Spinal cord (tissue), 10 donors: ENCODE measurements around the gene STK10. TPM values are rescaled to one million over a fixed set of nuclear protein-coding genes. Genes with fewer than 3 reads are reported as not detected.

Source experiments
- DNase-seq, 6 donors: peaks; one replicate each; pipeline versions ENCODE4 v3.0.0 to v3.0.0-alpha.2; 2013 to 2015; ENCODE audit warnings: low spot score in 6 of 6, low read depth in 4 of 6
- H3K27ac ChIP-seq: one replicate; pipeline ENCODE4 v1.5.1; 2013; ENCODE audit warnings: low read depth, low read length, control low read depth
- H3K27me3 ChIP-seq: one replicate; pipeline ENCODE4 v1.6.1; 2013; ENCODE audit warnings: low read length; ENCODE audit not compliant: control insufficient read depth, insufficient read depth
- H3K36me3 ChIP-seq: one replicate; pipeline ENCODE4 v1.6.1; 2013; ENCODE audit warnings: low read length; ENCODE audit not compliant: control insufficient read depth, insufficient read depth
- H3K4me1 ChIP-seq: one replicate; pipeline ENCODE4 v1.6.1; 2013; ENCODE audit warnings: low read length; ENCODE audit not compliant: control insufficient read depth, insufficient read depth
- H3K4me3 ChIP-seq: one replicate; pipeline ENCODE4 v1.5.1; 2013; ENCODE audit warnings: low read depth, low read length, control low read depth
- H3K9me3 ChIP-seq: one replicate; pipeline ENCODE4 v1.6.1; 2013; ENCODE audit warnings: low read length; ENCODE audit not compliant: control insufficient read depth, insufficient read depth
- WGBS: methylation state at CpG from one replicate; pipeline ENCODE4 v1.1.5; 2013; ENCODE audit warnings: missing lambda C conversion rate; ENCODE audit not compliant: insufficient coverage; 5-methylcytosine and 5-hydroxymethylcytosine counted together
- polyA plus RNA-seq, 2 donors: library from polyadenylated mRNA; unstranded; fragments of 120-200 nt; gene quantifications; one replicate each; pipeline ENCODE4 v1.2.1, GENCODE V29; 2013; ENCODE audit not compliant: insufficient read length in 2 of 2
- total RNA-seq, 2 donors: library from RNA; depleted of rRNA in 1 of 2; stranded (reverse); fragments of 120-200 nt in 1 of 2; fragments of >200 nt in 1 of 2; gene quantifications; one replicate each; pipeline versions ENCODE4 v1.2.3 to v1.2.4, GENCODE V29; 2013 to 2014
- donor health status: healthy.

The STK10 gene
- total and polyA plus RNA-seq, 4 donors, result 14.7 to 25.8 (median 16.5) TPM

DNA sequence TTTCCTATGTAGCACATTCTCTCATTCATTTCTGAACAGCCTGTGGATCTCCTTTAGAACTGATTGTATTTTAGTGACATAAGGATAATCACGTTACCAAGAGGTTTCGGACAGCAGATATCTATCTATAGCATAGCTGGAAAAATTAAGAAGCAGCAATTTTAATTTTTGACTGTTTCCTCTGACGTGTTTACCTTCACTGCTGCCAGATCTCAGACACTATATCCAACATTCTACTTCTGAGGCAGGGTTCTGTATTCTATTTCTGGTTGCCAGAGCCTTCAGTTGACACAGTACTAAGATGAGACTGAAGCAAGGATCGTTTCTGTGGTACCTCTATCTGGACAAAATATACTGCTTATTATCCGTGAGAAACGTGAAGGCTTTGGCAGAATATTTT, 5.8 kb upstream of the STK10 start, which contains the start of gene EFCAB9:
EFCAB9 (plus strand) TSS at position 301 of the 400 bp plus-strand sequence; CDS start at position 302, 1 bp downstream.
- Histone ChIP-seq H3K4me1 (peaks cover 6% of the 10 kb centered on the region), H3K27ac (no peak within 1 kb of the TSS), H3K4me3 (no peak within 1 kb of the TSS), H3K9me3 (no peaks in the 10 kb centered on the region), H3K27me3 (no peaks in the 10 kb centered on the region), H3K36me3 (no peaks in the 10 kb centered on the region)
- DNase-seq, result no peak
- WGBS, result 95% methylated on average over 3 of the region's 6 CpGs

DNA sequence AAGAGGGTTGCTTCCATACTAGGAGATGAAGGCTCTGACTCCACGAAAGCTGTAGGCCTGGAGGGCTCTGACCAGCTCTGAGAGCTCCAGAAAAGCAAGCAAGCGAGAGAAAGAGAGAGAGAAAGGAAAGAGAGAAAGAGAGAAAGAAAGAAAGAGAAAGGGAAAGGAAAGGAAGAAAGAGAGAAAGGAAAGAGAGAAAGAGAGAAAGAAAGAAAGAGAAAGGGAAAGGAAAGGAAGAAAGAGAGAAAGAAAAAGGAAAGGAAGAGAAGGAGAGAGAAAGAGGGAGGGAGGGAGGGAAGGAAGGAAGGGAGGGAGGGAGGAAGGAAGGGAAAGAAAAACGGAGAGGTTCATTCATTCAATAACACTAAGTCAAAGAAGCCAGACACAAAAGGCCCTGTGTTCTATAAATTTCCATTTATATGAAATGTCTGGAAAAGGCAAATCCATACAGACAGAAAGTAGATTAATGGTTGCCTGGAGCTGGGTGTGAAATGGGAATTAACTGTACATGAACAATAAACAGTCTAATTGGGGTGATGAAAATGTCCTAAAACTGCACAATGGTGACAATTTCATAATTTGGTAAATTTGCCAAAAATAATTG, 1.8 kb upstream of the STK10 start:
- peaks cover 37% of the 10 kb centered on the region for H3K4me1 ChIP-seq
- no peaks in the 10 kb centered on the region for H3K9me3 ChIP-seq
- WGBS, result 45% methylated on average over 2 of the region's 3 CpGs
- H3K36me3 ChIP-seq, result no peaks in the 10 kb centered on the region
- H3K27me3 ChIP-seq, result no peaks in the 10 kb centered on the region
- peak overlapping the region; percentile 4 for H3K4me3 ChIP-seq
- no peak for DNase-seq
- H3K27ac ChIP-seq, result peak overlapping the region; percentile 35

DNA sequence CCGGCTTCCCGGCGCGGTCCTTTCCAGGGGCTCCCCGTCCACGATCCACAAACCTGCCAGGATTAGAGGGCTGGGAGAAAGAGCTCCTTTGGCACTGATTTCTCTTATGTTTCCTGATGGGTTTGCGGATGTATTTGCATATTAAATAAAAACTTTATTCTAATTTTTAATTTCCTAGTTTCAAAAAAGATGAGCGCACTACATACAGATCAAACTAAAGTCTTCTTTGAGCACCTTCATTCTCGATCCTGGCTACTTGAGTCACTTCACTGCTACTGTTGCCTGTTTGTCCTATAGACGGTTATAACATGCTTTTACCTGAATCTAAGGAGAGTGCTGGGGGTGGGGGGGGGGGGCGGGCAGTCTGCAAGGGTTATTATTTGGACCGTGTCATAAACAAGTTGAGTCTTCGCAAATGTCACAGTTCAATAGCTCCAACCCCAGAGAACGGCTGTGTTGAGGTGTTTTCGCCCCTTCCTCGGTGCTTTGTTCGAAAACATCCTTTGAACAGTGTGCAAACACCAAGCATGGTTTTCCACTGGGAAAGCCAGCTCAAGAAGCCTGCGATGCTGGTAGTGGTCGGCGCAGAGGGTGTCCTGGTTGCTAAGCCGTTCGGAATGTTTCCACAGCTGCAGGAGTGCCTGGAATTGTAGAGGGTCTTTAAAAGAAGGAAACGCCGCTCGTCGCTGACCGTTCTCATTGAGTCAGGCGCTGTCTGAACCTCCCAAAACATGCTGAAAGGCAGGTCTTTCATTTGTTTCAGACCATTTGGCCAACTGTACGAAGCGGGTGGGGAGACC, 1.1 kb upstream of the STK10 start:
- Histone ChIP-seq H3K9me3 (no peaks in the 10 kb centered on the region), H3K4me1 (peaks cover 37% of the 10 kb centered on the region), H3K27me3 (no peaks in the 10 kb centered on the region), H3K36me3 (no peaks in the 10 kb centered on the region), H3K4me3 (peak overlapping the region; percentile 16), H3K27ac (peak overlapping the region; percentile 78)
- DNase-seq, result peak in 2 of 6 donors; percentile 55 to 59
- WGBS, result 9% methylated on average over 22 of the region's 30 CpGs

DNA sequence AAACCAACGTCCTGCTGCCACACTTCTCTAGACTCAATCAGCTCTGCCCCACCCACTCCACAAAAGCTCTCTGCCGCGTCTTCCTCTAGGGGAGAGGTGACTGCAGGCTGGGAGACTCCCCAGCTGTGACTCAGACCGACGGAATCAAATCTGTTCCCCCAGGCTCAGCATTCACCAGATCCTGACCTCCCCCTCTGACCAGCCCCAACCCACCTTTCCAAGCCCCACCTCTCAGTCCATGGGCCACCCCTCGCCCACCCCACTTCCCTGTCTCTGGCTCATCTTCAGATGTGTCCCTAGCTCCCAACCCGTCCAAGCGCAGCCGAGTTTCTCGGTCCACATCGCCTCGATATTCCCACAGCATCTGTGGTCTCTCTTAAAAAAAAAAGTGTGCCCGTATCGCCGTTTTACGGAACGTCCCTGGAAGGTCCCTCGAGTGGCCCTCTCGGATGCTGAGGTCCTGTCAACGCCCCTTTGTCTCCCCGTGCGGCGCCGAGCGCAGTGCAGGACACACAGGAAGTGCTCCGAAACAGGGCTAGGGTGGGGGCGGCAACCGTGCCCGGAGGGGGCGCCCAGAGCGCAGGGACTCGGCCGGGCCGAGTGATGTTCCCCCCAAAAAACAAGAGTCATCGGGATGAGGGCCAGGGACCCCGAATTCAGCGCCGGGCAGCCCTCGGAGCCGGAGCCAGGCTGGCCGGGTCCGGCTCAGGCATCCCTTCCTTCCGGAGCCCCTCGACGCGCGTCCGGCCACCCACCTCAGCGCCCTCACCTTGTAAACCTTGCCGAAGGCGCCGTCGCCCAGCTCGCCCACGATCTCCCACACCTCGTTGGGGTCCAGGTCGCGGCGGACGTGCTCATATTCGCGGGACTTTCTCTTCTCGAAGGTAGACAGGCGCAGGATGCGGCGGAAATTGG, 649 bp downstream of the STK10 start:
- DNase-seq, result peak in 2 of 6 donors; percentile 60
- H3K9me3 ChIP-seq, result no peaks in the 10 kb centered on the region
- H3K27ac ChIP-seq, result peak overlapping the region; percentile 72
- H3K27me3 ChIP-seq, result no peaks in the 10 kb centered on the region
- H3K4me3 ChIP-seq, result peak overlapping the region; percentile 57
- WGBS, result under 1% methylated on average over 66 of the region's 66 CpGs
- peaks cover 37% of the 10 kb centered on the region for H3K4me1 ChIP-seq
- H3K36me3 ChIP-seq, result no peaks in the 10 kb centered on the region

DNA sequence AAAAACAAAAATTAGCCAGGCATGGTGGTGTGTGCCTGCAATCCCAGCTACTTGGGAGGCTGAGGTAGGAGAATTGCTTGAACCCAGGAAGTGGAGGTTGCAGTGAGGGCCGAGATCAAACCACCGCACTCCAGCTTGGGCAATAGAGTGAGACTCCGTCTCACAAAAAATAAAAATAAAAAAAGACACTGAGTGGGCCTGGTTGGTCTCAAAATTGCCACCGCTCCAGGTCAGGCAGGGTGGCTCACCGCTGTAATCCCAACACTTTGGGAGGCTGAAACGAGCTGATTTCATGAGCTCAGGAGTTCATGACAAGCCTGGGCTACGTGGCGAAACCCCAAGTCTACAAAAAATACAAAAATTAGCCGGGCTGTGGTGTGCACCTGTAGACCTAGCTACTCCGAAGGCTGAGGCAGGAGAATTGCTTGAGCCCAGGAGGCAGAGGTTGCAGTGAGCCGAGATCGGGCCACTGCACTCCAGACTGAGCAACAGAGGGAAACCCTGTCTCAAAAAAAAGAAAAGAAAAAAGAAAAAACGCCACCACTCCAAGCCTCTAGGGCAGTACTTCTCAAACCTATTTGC, 1.8 kb downstream of the STK10 start:
- no peak for DNase-seq
- Histone ChIP-seq H3K4me1 (peaks cover 37% of the 10 kb centered on the region), H3K4me3 (peak overlapping the region; percentile 57), H3K27ac (no peak overlapping the region), H3K9me3 (no peaks in the 10 kb centered on the region), H3K27me3 (no peaks in the 10 kb centered on the region), H3K36me3 (no peaks in the 10 kb centered on the region)
- 90% methylated on average over 9 of the region's 13 CpGs for WGBS

DNA sequence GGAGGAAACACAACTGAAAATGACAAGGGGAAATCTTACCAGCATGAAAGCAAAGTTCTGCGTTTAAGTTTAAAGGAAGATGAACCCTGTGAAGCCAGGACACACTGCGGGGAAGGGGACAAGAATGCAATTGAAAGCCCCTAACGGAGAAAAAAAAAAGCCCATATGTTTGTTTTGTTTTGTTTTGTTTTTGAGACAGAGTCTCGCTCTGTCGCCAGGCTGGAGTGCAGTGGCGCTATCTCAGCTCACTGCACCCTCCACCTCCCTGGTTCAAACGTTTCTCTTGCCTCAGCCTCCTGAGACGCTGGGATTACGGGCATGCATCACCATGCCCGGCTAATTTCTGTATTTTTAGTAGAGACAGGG, 2.9 kb downstream of the STK10 start:
- peaks cover 37% of the 10 kb centered on the region for H3K4me1 ChIP-seq
- H3K4me3 ChIP-seq, result no peak overlapping the region
- no peaks in the 10 kb centered on the region for H3K9me3 ChIP-seq
- WGBS, result 71% methylated on average over 4 of the region's 10 CpGs
- H3K27ac ChIP-seq, result no peak overlapping the region
- DNase-seq, result no peak
- no peaks in the 10 kb centered on the region for H3K27me3 ChIP-seq
- no peaks in the 10 kb centered on the region for H3K36me3 ChIP-seq

DNA sequence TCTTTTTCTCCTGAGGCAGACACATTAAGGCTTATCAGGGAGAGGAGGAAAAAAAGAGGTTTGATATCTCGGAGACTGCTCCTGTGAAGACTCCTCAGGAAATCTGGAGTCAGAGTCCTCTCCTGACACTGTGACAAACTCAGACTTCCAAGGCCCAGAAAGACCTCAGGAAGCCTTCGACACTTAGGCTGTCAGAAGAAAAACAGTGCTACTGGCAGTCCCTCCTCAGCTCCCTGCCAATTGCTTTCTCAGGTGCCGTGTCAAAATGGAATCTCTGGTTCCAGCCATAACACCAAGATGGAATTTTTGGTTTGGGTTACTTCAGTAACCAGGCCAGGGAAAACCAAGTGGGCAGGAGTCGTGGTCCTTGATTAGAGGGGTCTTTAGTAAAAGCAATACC, 4.1 kb downstream of the STK10 start:
- no peak for DNase-seq
- no peaks in the 10 kb centered on the region for H3K9me3 ChIP-seq
- 90% methylated on average over 3 of the region's 4 CpGs for WGBS
- H3K4me1 ChIP-seq, result peaks cover 41% of the 10 kb centered on the region
- H3K36me3 ChIP-seq, result no peaks in the 10 kb centered on the region
- no peaks in the 10 kb centered on the region for H3K27me3 ChIP-seq
- no peak overlapping the region for H3K27ac ChIP-seq
- H3K4me3 ChIP-seq, result no peak overlapping the region

DNA sequence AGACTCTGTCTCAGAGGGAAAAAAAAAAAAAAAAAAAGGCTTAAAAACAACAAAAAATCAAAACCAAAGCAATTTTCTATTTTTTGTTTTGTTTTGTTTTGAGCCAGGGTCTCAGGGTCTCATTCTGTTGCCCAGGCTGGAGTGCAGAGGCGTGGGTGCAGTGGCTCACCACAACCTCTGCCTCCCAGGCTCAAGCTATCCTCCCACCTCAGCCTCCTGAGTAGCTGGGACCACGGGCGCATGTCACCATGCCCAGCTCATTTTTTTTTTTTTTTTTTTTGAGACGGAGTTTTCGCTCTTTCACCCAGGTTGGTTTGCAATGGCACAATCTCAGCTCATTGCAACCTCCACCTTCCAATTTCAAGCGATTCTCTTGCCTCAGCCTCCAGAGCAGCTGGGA, 5.7 kb downstream of the STK10 start:
- H3K36me3 ChIP-seq, result no peaks in the 10 kb centered on the region
- no peaks in the 10 kb centered on the region for H3K27me3 ChIP-seq
- no peak for DNase-seq
- no peak overlapping the region for H3K4me3 ChIP-seq
- no peaks in the 10 kb centered on the region for H3K9me3 ChIP-seq
- H3K4me1 ChIP-seq, result peaks cover 40% of the 10 kb centered on the region
- no peak overlapping the region for H3K27ac ChIP-seq
- whole genome bisulfite sequencing, result 93% methylated on average over 6 of the region's 6 CpGs

DNA sequence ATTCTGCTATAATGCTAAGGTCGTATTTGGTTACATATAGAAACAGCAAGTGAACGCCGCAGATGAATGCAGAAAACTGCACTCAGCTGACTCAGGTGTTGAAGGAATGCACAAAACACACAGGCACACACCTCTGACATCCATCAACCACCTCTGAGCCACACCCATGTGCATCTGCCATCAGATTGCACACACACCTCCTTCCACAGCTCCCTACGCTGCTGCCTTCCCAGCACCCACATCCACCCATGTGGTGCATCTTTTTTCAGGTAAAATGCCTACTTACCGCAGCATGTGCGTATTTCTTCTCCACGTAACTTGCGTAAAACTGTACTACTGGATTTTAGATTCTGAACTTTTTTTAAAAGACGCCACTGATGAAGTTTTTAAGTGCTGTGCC, 7.1 kb downstream of the STK10 start:
- DNase-seq, result no peak
- Histone ChIP-seq H3K27me3 (no peaks in the 10 kb centered on the region), H3K27ac (no peak overlapping the region), H3K4me3 (no peak overlapping the region), H3K36me3 (no peaks in the 10 kb centered on the region), H3K4me1 (peaks cover 26% of the 10 kb centered on the region), H3K9me3 (no peaks in the 10 kb centered on the region)
- WGBS, result over 99% methylated on average over 9 of the region's 9 CpGs
